ENCODE data around the gene RRAS2.

- no peak for TF ChIP-seq ZNF169 (tag by site-specific recombination; IDR thresholded peaks at IDR 0.05)
- TF ChIP-seq, protein P1, sequence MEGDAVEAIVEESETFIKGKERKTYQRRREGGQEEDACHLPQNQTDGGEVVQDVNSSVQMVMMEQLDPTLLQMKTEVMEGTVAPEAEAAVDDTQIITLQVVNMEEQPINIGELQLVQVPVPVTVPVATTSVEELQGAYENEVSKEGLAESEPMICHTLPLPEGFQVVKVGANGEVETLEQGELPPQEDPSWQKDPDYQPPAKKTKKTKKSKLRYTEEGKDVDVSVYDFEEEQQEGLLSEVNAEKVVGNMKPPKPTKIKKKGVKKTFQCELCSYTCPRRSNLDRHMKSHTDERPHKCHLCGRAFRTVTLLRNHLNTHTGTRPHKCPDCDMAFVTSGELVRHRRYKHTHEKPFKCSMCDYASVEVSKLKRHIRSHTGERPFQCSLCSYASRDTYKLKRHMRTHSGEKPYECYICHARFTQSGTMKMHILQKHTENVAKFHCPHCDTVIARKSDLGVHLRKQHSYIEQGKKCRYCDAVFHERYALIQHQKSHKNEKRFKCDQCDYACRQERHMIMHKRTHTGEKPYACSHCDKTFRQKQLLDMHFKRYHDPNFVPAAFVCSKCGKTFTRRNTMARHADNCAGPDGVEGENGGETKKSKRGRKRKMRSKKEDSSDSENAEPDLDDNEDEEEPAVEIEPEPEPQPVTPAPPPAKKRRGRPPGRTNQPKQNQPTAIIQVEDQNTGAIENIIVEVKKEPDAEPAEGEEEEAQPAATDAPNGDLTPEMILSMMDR (tag by site-specific recombination; IDR thresholded peaks at IDR 0.05) = no peak
- no peak for TF ChIP-seq GLI4 (tag by site-specific recombination; IDR thresholded peaks at IDR 0.05)
- no peak for TF ChIP-seq ZBTB21 (tag by site-specific recombination; IDR thresholded peaks at IDR 0.05)
- TF ChIP-seq, protein P2, sequence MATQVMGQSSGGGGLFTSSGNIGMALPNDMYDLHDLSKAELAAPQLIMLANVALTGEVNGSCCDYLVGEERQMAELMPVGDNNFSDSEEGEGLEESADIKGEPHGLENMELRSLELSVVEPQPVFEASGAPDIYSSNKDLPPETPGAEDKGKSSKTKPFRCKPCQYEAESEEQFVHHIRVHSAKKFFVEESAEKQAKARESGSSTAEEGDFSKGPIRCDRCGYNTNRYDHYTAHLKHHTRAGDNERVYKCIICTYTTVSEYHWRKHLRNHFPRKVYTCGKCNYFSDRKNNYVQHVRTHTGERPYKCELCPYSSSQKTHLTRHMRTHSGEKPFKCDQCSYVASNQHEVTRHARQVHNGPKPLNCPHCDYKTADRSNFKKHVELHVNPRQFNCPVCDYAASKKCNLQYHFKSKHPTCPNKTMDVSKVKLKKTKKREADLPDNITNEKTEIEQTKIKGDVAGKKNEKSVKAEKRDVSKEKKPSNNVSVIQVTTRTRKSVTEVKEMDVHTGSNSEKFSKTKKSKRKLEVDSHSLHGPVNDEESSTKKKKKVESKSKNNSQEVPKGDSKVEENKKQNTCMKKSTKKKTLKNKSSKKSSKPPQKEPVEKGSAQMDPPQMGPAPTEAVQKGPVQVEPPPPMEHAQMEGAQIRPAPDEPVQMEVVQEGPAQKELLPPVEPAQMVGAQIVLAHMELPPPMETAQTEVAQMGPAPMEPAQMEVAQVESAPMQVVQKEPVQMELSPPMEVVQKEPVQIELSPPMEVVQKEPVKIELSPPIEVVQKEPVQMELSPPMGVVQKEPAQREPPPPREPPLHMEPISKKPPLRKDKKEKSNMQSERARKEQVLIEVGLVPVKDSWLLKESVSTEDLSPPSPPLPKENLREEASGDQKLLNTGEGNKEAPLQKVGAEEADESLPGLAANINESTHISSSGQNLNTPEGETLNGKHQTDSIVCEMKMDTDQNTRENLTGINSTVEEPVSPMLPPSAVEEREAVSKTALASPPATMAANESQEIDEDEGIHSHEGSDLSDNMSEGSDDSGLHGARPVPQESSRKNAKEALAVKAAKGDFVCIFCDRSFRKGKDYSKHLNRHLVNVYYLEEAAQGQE (tag by site-specific recombination; IDR thresholded peaks at IDR 0.05) = no peak
- no peak for TF ChIP-seq ZNF521 (tag by site-specific recombination; IDR thresholded peaks at IDR 0.05)
- TF ChIP-seq KLF16 (tag by site-specific recombination; IDR thresholded peaks at IDR 0.05) = no peak
- TF ChIP-seq ZNF785 (tag by site-specific recombination; IDR thresholded peaks at IDR 0.05) = no peak
- TF ChIP-seq SP3 (tag by site-specific recombination; IDR thresholded peaks at IDR 0.05) = no peak
- TF ChIP-seq, protein P3, sequence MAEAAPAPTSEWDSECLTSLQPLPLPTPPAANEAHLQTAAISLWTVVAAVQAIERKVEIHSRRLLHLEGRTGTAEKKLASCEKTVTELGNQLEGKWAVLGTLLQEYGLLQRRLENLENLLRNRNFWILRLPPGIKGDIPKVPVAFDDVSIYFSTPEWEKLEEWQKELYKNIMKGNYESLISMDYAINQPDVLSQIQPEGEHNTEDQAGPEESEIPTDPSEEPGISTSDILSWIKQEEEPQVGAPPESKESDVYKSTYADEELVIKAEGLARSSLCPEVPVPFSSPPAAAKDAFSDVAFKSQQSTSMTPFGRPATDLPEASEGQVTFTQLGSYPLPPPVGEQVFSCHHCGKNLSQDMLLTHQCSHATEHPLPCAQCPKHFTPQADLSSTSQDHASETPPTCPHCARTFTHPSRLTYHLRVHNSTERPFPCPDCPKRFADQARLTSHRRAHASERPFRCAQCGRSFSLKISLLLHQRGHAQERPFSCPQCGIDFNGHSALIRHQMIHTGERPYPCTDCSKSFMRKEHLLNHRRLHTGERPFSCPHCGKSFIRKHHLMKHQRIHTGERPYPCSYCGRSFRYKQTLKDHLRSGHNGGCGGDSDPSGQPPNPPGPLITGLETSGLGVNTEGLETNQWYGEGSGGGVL (tag by site-specific recombination; IDR thresholded peaks at IDR 0.05) = no peak
- no peak for TF ChIP-seq PATZ1 (tag by site-specific recombination; IDR thresholded peaks at IDR 0.05)
These were observed 2.6 kb downstream of the RRAS2 start for GRCh38 chr11:14356342-14356741.
